HG03066 (cell line): Measurements from ENCODE around the gene CAMTA1.

Experiments used
- ATAC-seq: cut with Tn5 transposase; IDR thresholded peaks from one replicate; pipeline ENCODE4 v1.9.1; 2021; ENCODE audit warnings: low read depth; ENCODE audit not compliant: unreplicated experiment

Gene CAMTA1

DNA sequence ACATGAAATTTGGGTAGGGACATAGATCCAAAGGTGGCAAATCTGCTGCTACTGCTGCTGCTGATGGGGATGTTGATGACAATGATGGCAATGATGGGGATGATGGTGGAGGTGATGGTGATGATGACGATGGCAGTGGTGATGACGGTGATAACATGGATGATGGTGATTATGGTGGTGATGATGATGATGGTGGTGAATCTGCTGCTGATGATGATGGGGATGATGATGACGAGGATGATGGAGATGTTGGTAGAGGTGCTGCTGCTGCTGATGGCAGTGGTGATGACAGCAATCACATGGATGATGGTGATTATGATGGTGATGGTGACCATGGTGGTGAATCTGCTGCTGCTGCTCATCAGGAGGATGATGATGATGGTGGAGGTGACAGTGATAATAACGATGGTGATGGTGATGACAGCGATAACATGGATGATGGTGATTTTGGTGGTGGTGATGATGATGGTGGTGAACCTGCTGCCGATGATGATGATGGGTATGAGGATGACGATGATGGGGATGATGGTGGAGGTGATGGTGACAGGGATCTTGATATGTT lies 644.9 kb downstream of the CAMTA1 start:
- no peak for ATAC-seq

DNA sequence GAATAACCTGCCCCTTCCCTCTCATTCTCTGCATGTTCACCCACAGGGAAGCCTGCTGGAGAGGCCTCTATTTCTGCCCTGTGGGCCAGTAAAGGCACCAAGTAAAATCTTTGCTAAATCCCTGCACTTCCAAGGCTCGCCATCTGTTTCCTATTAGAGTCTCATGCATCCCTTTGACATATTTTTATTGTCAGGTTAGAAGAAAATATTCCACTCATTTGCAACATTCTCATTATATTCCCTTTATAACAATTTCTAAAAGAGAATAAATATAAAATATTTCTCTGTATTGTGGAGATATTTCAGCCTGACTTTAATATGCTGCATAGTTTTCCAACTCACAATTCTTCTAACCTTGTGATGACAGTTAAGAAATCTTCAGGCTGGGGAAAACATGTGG lies 645.4 kb downstream of the CAMTA1 start:
- no peak for ATAC-seq

DNA sequence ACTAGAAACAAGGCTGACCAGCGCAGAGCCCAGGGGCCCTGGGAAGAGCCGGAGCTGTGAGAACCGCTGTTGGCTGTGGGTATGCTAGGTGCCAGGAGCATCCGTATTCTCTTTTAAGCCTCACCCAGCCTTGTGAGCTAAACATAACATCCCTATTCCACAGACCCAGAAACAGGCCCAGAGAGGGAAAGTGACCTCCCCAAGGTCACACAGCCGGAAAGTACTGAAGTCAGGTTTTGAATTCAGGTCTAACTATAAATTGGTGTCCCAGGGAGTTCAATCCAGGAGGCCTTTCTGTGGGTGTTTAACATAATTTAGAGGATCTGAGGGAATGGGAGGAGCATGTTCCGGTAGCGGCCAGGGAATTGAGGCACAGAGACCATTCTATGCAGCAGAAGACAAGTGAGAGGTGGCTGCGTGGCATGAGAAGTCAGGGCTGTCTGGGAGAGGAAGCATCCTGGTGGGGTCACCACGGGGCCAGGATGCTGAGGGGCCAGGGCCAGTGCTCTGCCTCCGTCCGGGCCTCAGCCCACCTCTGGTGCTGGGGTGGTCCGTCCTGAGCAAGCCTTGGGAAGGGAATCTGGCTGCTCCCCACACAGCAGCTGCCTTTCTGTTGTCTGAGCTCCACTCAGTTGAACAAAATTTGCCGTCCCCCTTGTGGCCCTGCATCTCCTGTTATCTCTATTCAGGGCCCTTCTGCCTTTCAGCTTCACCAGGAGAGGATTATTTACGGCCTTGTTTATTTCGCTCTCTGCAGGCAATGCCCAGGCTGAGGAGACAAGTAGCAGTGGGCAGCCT lies 647.0 kb downstream of the CAMTA1 start:
- ATAC-seq = no peak

DNA sequence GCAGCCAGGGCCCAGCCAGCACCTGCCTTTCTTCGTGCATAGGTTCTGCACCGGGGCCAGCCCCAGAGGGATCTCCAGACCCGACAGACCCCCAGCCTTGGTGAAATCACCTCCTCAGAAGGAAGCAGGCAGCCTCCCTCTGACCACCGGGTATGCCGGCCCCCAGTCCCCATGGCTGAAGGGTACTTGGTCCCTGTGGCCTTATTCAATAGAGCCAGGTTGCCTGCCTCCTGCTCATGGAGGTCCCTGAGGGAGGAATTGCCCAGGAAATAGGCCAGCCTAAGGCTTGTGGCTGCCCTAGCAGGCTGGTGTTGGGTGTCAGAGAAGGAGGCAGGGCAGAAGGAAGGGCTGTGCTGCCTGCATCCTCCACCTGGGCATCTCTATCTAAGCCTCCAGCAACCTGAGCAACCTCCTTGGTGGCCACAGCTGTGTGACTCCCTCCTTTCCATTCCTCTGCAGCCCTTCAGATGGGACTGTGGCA lies 647.7 kb downstream of the CAMTA1 start:
- ATAC-seq = no peak

DNA sequence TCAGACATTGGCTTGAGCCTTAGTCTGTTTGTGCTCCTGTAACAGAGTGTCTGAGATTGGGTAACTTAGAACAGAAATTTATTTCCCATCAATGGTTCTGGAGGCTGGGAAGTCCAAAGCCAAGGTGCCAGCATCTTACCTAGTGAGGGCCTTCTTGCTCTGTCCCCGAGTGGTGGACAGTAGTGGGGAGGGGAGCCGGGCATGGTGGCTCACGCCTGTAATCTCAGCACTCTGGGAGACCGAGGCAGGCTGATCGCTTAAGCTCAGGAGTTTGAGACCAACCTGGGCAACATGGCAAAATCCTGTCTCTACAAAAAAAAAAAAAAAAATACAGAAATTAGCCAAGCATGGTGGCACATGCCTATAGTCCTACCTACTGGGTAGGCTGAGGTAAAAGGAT lies 649.3 kb downstream of the CAMTA1 start:
- no peak for ATAC-seq

DNA sequence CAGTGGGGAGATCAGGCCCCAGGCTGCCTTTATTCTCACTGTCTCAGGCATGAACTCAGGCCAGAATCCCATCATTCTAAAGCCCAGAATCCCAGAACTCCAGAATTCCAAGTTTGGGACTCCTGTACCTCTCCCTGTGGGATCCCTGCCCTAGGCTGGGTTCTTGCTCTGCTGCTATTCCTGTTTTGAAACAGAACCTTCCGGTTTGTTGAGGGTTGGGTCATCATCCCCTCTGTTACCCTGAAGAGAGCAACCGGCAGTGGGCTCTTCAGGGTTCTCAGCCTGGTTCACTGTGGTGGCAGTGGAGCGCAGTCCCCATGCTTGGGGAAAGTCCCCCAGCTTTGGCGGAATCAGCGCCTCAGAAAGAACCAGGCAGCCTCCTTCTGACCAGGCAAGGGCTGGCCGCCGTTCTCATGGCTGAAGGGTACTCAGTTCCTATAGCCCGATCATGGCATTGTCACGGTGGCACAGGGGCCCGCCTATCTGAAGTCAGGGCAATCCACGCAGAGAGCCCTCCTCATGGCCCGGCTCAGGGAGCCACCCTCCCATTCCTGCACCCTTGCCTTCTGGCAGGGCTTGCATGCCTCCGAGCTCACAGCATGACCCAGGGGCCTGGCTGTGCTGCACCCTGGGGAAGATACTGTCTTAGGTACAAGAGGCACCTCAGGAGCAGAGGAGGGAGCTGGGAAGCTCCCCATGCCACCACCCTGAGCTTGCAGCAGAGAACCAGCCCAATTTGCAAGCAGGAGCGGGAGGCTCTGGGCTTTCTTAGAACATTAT lies 650.2 kb downstream of the CAMTA1 start:
- ATAC-seq = no peak

DNA sequence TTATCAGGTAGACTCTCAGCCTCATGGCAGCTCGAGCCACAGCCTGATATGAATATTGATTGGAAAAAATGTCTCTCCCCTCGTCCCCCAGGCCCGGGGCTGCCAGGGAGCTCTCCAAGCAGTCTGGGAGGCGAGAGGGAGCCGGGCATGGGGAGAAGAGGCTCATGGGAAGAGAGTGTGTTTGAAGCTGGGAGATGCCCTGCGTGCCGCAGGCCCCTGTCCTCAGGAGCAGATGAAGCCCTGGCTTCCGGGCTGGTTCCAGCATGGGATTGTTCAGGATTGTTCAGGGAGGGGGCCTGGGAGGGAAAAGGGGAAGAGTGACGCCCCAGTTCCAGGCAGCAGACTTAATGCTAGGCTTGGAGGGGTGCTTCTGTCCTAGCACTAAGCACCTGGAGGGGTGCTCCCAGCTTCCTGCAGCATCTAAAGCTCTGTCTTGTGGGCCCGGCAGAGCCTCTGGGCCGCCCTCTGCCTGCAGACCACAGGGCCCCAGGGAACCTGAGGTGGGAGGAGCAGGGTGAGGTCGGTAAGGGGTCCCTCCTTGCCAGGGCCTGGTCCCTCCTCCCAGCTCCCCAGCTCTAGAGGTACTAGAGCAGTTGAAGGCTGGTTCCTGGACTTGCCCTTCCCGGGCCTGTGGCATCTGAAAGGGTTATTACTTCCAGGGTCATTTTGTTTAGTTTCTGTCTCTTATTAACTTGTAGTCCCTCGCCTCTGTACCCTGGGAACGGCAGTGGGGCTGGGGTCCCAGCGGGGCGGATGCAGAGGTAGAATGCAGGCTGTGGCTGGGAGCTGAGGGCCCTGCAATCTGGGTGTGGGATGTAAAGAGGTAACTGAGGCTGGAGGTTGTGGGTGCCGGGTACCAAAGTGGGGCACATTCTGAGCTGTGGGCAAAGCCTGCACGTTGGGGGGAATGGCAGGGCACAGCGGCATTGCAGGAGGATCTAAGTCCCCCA lies 651.1 kb downstream of the CAMTA1 start:
- no peak for ATAC-seq

DNA sequence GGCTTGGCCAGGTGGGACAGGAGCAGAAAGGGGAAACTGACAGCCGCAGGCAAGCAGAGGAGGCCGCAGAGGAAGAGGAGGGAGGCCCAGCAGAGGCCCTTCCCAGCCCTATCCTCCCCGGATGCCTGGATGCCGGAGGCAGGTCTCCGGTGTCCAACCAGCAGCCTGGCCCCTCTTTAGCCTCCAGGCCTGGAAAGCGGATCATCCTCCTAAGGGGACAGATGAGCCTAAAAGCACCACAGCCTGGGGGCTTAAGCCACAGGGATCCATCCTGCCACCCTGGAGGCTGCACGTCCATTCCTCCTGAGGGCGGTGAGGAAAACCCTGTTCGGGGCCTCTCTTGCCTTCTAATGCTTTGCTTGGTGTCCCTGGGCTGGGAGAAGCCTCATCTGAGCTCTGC lies 651.8 kb downstream of the CAMTA1 start:
- no peak for ATAC-seq

DNA sequence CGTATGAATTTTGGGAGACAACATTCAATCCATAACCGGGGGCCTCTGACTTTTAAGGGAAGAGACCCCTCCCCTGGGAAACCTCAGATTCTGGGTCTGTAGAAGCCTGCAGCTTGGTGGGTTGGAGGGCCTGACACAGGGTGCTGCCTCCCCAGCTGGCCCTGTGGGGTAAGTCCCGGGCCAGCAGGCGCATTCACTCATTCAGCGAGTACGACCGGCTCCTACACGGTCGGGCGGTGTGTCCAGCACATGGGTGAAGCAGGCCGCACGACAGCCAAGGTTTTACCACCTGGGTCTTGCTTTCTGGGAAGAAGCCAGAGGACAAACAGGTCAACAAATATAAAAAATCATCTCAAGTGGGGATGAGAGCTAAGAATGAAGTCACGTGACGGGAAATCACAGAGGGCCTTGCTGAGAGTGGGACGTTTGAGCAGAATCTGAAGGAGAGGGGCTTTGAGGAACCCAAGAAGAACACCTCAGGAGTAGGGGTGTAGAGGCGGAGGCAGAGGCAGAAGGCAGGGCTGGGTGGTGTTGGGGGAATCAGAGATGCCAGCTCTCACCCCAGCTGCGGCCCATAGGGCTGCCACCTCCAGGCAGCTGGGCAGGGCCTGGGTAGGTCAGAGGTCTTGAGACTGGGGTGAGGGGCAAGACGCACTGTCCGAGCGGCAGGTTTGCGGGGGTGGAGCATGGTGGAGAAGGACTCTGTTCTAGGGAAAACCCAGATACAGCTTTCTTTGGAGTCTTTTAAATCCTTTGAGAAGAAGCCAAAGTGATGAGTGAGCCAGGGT lies 652.5 kb downstream of the CAMTA1 start:
- no peak for ATAC-seq

DNA sequence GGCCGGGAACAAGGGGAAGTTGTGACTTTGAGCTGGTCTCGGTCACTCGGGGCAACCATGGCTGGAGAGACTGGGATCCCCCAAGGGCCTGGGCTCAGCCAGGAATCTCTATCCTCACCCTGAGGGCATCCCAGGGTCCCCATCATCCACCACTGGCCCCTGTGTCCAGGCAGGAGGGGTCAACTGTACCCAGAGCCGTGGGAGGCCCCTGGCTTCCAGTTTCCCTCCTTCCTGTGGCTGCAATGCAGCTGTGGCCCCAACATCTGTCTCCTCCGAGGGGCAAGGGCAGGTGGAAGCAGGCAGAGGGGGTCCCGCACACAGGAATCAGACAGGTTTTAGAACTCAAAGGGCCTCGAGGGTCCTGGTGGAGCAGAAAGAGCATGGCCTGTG lies 653.1 kb downstream of the CAMTA1 start:
- ATAC-seq = no peak

DNA sequence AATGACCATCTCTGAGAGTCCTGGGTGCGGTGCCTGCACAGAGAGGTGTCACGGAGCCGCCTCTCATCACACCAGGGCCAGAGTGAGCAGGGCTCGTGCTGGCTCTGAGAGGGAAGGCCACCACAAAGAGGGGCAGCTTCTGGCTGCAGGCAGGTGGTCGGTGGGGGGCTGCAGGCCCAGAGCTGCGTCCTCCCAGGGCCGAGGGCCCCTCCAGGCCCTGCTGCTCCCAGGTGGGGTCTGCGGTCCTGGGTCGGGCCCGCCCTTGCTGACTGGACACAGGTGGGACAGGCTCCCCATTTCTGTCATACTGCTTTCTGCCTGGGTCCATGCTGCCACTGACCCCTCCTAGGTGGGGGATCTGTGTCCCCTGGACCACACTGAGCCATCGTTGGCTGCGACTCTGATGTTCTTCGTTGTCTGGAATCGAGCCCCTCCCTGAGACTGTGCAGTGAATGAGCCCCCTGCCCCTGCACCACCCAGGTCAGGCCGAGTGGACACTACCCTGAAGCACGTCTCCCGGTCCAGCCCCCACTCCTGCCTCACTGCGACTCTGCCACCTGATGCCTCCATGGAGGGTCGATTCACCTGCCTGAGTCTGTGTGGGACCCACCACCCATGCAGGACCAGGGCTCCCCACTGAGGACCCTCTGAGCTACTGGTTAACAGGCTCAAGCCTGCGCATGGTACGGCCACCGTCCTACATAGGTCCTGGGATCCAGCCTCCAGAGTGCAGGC lies 653.8 kb downstream of the CAMTA1 start:
- ATAC-seq = no peak

DNA sequence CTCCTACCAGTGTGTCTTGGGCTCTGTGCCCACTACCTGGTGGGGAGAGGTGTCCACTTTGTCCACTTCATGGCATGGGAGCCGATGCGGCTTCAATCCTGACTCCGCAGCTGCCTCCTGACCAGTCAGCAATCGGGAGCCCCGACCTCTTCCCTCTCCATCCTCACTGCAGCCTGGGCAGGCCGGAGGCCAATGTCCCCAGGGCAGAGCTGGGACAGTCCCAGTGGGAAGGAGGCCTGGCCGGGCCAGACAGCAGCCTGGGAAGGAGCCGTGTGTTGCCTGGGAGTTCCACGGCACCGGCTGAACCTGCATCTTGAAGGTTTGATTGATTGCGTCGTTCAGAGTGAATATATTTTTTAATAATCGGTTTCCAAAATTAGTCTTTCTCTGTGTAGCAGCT lies 654.9 kb downstream of the CAMTA1 start:
- ATAC-seq = no peak

DNA sequence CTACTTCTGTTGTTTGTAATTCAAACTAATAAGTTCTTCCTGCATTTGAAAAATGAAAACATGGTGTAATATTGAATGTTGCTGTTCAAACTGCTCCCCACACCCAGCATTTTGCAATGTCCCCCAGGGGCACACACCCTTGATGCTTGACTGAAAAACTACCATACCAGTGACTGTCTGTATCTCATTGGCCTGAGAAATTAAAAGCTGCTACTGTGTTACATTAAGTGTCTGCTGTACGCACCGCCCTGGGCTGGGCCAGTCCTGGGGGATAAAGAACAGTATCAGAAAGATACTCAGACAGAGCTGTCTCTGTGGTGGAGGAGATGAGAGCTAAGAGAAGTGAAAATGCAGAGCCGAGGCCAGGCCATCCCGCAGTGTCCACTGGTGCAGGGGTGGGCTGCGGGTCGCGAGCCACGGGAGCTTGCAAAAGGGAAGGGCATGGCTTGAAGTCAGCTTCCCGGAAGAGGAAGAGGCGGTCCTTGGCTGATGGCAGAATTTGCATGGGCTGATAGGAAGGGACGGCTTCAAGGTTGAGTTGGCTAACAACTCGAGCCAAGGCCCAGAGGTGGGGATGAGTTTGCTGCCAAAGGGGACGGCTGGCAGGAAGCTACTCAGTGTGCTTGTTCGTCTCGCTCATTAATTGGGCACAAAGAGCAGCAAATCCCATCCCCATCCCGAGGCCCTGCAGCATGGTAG lies 656.0 kb downstream of the CAMTA1 start:
- ATAC-seq = no peak

DNA sequence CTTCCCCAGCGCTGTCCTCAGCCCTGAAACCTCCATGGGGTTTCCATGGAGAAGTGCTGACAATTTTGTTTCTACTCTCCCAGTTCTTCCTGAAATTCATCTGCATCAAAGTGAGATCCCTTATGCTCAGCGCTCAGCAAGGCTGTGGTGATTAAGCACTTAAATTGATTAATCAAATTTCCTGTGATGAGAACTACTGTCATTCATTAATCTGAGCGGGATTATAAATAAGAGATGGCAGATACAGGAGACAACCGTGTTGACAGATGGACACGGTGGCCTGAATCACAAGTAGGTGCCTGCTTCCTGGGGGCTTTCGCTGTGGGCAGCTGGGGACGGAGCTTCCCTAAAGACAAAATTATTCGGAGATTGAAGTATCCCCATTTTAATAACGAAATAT lies 656.8 kb downstream of the CAMTA1 start:
- ATAC-seq = no peak

DNA sequence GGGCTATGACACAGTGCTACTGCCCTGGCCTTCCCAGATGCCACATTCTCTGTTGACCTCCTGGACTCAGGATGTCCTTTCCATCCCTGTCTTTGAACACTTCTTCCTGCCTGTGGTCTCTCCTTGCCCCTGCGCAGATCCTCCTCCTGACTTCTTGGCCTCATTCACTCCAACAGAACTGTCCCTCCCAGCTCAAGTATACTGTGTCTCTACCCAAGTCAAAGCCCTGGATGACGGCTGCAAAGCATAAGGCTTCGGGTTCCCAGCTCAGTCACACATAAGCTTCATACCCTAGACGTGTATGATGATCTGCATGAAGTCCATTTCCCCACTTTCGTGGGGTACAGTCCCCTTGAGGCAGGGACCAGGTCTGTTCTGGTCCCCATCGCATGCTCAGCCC lies 657.7 kb downstream of the CAMTA1 start:
- no peak for ATAC-seq

DNA sequence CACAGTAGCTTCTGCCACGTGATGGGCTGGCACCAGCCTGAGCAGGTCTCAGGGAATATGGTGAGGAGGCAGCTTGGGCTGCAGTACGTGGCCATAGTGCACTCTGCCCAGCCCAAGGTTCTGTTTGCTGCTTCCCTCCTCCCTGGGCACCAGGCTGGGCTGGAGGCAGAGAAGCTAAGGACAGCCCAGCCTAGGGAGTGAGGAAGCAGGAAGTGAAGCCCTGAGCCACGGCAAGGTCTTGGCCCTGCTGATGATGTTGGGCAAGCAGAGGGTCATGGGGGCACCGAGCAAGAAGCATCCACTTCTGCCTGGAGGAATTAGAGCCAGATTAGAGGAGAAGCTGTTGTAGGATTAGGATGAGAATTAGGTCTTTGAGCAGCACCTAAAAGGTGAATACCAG lies 659.1 kb downstream of the CAMTA1 start:
- no peak for ATAC-seq

DNA sequence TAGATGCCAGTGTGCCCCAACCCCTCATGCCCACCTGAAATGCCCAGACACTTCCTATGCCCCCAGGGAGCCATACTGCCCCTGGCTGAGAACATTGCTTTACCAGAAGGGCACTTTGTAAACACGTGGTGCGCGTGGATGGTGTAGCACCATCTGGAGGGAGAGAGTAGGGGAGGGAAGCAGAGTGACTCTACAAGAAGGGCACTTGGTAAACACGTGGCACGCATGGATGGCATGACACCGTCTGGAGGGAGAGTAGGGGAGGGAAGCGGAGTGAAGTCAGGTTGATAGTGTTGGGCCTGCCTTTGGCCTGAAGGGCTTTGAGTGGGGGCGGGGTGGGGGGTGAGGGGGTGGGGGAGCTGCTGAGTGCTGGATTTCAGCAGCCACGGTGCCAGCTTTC lies 661.8 kb downstream of the CAMTA1 start:
- ATAC-seq = no peak

DNA sequence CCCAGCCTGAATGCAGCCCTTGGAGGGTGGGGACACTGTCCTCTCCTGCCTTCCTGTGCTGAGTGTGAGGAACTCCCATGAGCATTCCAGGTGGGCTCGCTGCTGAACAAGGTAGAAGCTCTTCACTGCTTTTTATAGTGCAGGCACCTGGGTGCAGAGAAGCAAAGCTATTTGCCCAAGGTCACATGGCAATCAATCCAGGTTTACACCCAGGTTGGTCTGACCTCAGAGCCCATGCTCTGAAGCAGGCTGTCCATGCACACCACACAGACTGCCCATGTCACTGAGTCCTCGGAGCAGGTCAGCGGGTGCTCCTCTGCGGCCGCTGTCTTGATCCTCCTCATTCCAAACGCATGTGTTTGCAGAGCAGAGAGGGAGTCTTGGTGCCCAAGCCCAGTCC lies 662.5 kb downstream of the CAMTA1 start:
- no peak for ATAC-seq

DNA sequence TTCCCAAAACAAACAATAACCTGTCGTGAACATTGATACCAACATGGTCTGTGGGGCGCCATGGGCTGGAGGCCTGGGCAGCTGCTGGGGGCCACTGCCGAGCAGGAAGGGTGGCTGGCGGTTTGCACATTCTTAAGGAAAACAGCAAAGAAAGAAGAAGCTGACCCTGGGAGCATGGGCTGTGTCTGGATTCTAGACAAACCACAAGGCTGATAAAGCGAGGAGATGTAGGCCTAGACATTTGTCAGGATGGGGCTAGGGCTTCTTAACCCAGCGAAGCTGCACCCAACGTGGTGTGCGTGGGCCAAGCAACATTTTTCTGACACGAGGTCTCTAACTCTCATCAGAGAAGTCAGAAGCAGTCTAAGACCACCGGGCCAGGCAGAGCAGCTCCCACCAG lies 663.7 kb downstream of the CAMTA1 start:
- ATAC-seq = no peak
